Loucy (cell line): ENCODE measurements around the gene MB.

Experiments
- CTCF ChIP-seq: fragments of 200-600 bp; sonication (generic); conservative IDR thresholded peaks from 2 replicates; pipeline ENCODE4 v1.5.1; 2014; ENCODE audit warnings: mild to moderate bottlenecking, antibody characterized with exemption, low read length
- EZH2phosphoT487 ChIP-seq: fragments of 200-600 bp; IDR thresholded peaks from 2 replicates; pipeline ENCODE4 v1.6.1; 2018; ENCODE audit warnings: antibody characterized with exemption, mild to moderate bottlenecking, moderate library complexity, borderline replicate concordance

- no peak for TF ChIP-seq CTCF
- no peak for TF ChIP-seq EZH2phosphoT487
These were observed 36.1 kb downstream of the MB start for GRCh38 chr22:35581023-35581413.
